ENCODE measurements around the gene MYH7.

GRCh38 chr14:23465261-23465660 lies 29.8 kb upstream of the MYH7 start:
- no peak for TF ChIP-seq PAX5 (IDR thresholded peaks at IDR 0.05; ENCODE audit: insufficient read depth, low read length, severe bottlenecking)
- TF ChIP-seq POLR2AphosphoS5 (IDR thresholded peaks at IDR 0.05; ENCODE audit: low read depth, low read length) = no peak
- no peak for TF ChIP-seq POLR2A (IDR thresholded peaks at IDR 0.05; ENCODE audit: low read depth, low read length)
- TF ChIP-seq TAF1 (IDR thresholded peaks at IDR 0.05; ENCODE audit: low read depth, low read length) = no peak
- no peak for TF ChIP-seq POU2F2 (IDR thresholded peaks at IDR 0.05; ENCODE audit: low read depth, low read length)
- no peak for TF ChIP-seq SPI1 (IDR thresholded peaks at IDR 0.05; ENCODE audit: low read depth, low read length)
